Measurements from ENCODE around the gene BMS1.
"Not testable (repeated sequence)": the region's sequence is repeated elsewhere in the genome, so short reads cannot be mapped to it uniquely, and the experiment has no call there.

BMS1 gene

GRCh38 chr10:42862801-42863200 is 80.2 kb downstream of the BMS1 start:
- H3K9me3 Mint-ChIP-seq, H3K4me3 Mint-ChIP-seq, CTCF ChIA-PET, H3K27ac Mint-ChIP-seq, H3K36me3 Mint-ChIP-seq, H3K4me1 Mint-ChIP-seq, DNase-seq: not testable (repeated sequence)
- H3K27me3 Mint-ChIP-seq = peaks cover 62% of the 10 kb centered on the region

GRCh38 chr10:42864575-42864974 is 82.0 kb downstream of the BMS1 start:
- Mint-ChIP-seq H3K36me3 (no peaks in the 10 kb centered on the region), H3K4me3 (no peak overlapping the region), H3K27ac (no peak overlapping the region), H3K9me3 (no peaks in the 10 kb centered on the region), H3K27me3 (peaks cover 50% of the 10 kb centered on the region), H3K4me1 (peaks cover 2% of the 10 kb centered on the region)
- DNase-seq = no peak
- CTCF ChIA-PET = no interaction called here

GRCh38 chr10:42865716-42866114 is 83.1 kb downstream of the BMS1 start:
- H3K9me3 Mint-ChIP-seq = no peaks in the 10 kb centered on the region
- no peak overlapping the region for H3K27ac Mint-ChIP-seq
- H3K27me3 Mint-ChIP-seq = peaks cover 50% of the 10 kb centered on the region
- H3K36me3 Mint-ChIP-seq = no peaks in the 10 kb centered on the region
- DNase-seq = no peak
- no peak overlapping the region for H3K4me3 Mint-ChIP-seq
- CTCF ChIA-PET = interaction anchor here (1.2 to 1.3 kb wide), 3 partner anchors 227 to 598 kb away, joined by 3 to 4 read pairs (median 4); no protein-coding TSS in a partner anchor
- H3K4me1 Mint-ChIP-seq = peaks cover 2% of the 10 kb centered on the region

- DNase-seq = peak; percentile 70
- no peak overlapping the region for H3K27ac Mint-ChIP-seq
- no peaks in the 10 kb centered on the region for H3K9me3 Mint-ChIP-seq
- H3K4me3 Mint-ChIP-seq = no peak overlapping the region
- H3K27me3 Mint-ChIP-seq = peaks cover 49% of the 10 kb centered on the region
- H3K4me1 Mint-ChIP-seq = peaks cover 2% of the 10 kb centered on the region
- no peaks in the 10 kb centered on the region for H3K36me3 Mint-ChIP-seq
- CTCF ChIA-PET = interaction anchor here (1.2 to 1.3 kb wide), 3 partner anchors 226 to 598 kb away, joined by 3 to 4 read pairs (median 4); no protein-coding TSS in a partner anchor
Measured at GRCh38 chr10:42866115-42866995, 83.8 kb downstream of the BMS1 start.

- CTCF ChIA-PET = interaction anchor here (1.0 to 1.5 kb wide), 2 partner anchors 236 to 237 kb away, joined by 3 to 4 read pairs; no protein-coding TSS in a partner anchor
- H3K36me3 Mint-ChIP-seq = no peaks in the 10 kb centered on the region
- H3K27ac Mint-ChIP-seq = no peak overlapping the region
- H3K9me3 Mint-ChIP-seq = no peaks in the 10 kb centered on the region
- no peak overlapping the region for H3K4me3 Mint-ChIP-seq
- peaks cover 45% of the 10 kb centered on the region for H3K27me3 Mint-ChIP-seq
- DNase-seq = no peak
- H3K4me1 Mint-ChIP-seq = peaks cover 2% of the 10 kb centered on the region
Measured at GRCh38 chr10:42867571-42867970, 85.0 kb downstream of the BMS1 start.

GRCh38 chr10:42868530-42868929 is 85.9 kb downstream of the BMS1 start:
- H3K4me3 Mint-ChIP-seq = no peak overlapping the region
- CTCF ChIA-PET = interaction anchor here (0.9 to 1.5 kb wide), 3 partner anchors 235 to 238 kb away, joined by 3 to 4 read pairs (median 3); no protein-coding TSS in a partner anchor
- peaks cover 38% of the 10 kb centered on the region for H3K27me3 Mint-ChIP-seq
- H3K27ac Mint-ChIP-seq = no peak overlapping the region
- H3K36me3 Mint-ChIP-seq = no peaks in the 10 kb centered on the region
- peaks cover 2% of the 10 kb centered on the region for H3K4me1 Mint-ChIP-seq
- no peak for DNase-seq
- H3K9me3 Mint-ChIP-seq = no peaks in the 10 kb centered on the region

GRCh38 chr10:42869977-42870350 is 87.4 kb downstream of the BMS1 start:
- H3K4me3 Mint-ChIP-seq = no peak overlapping the region
- no peak for DNase-seq
- CTCF ChIA-PET = no interaction called here
- H3K27me3 Mint-ChIP-seq = peaks cover 24% of the 10 kb centered on the region
- peaks cover 2% of the 10 kb centered on the region for H3K4me1 Mint-ChIP-seq
- H3K27ac Mint-ChIP-seq = no peak overlapping the region
- H3K9me3 Mint-ChIP-seq = no peaks in the 10 kb centered on the region
- no peaks in the 10 kb centered on the region for H3K36me3 Mint-ChIP-seq

GRCh38 chr10:42871138-42871641 is 88.6 kb downstream of the BMS1 start:
- H3K9me3 Mint-ChIP-seq, H3K4me1 Mint-ChIP-seq, H3K36me3 Mint-ChIP-seq, DNase-seq, H3K27ac Mint-ChIP-seq, H3K4me3 Mint-ChIP-seq: not testable (repeated sequence)
- H3K27me3 Mint-ChIP-seq = peaks cover 12% of the 10 kb centered on the region
- CTCF ChIA-PET = interaction anchor here (1.1 kb wide), 1 partner anchor 331 kb away, joined by 3 read pairs; no protein-coding TSS in a partner anchor

- Mint-ChIP-seq H3K4me1 (peaks cover 2% of the 10 kb centered on the region), H3K27me3 (peaks cover 5% of the 10 kb centered on the region), H3K27ac (no peak overlapping the region), H3K4me3 (no peak overlapping the region), H3K9me3 (no peaks in the 10 kb centered on the region), H3K36me3 (no peaks in the 10 kb centered on the region)
- CTCF ChIA-PET = interaction anchor here (1.1 kb wide), 1 partner anchor 330 kb away, joined by 3 read pairs; no protein-coding TSS in a partner anchor
- DNase-seq = no peak
Measured at GRCh38 chr10:42871823-42872222, 89.2 kb downstream of the BMS1 start.

GRCh38 chr10:42872865-42873435 is 90.4 kb downstream of the BMS1 start:
- H3K36me3 Mint-ChIP-seq = no peaks in the 10 kb centered on the region
- DNase-seq = no peak
- H3K4me1 Mint-ChIP-seq = no peaks in the 10 kb centered on the region
- CTCF ChIA-PET = no interaction called here
- peaks cover 4% of the 10 kb centered on the region for H3K27me3 Mint-ChIP-seq
- no peak overlapping the region for H3K27ac Mint-ChIP-seq
- no peaks in the 10 kb centered on the region for H3K9me3 Mint-ChIP-seq
- H3K4me3 Mint-ChIP-seq = no peak overlapping the region

- CTCF ChIA-PET = no interaction called here
- Mint-ChIP-seq H3K9me3 (no peaks in the 10 kb centered on the region), H3K36me3 (no peaks in the 10 kb centered on the region), H3K27ac (no peak overlapping the region), H3K27me3 (no peaks in the 10 kb centered on the region), H3K4me1 (no peaks in the 10 kb centered on the region), H3K4me3 (no peak overlapping the region)
- no peak for DNase-seq
Measured at GRCh38 chr10:42874713-42875387, 92.3 kb downstream of the BMS1 start.

- Mint-ChIP-seq H3K4me3 (no peak overlapping the region), H3K4me1 (no peaks in the 10 kb centered on the region), H3K27ac (no peak overlapping the region), H3K9me3 (no peaks in the 10 kb centered on the region), H3K36me3 (no peaks in the 10 kb centered on the region), H3K27me3 (peaks cover 3% of the 10 kb centered on the region)
- CTCF ChIA-PET = no interaction called here
- no peak for DNase-seq
Measured at GRCh38 chr10:42875388-42875755, 92.8 kb downstream of the BMS1 start.

GRCh38 chr10:42875798-42876341 is 93.3 kb downstream of the BMS1 start:
- CTCF ChIA-PET = no interaction called here
- DNase-seq = no peak
- H3K4me1 Mint-ChIP-seq = no peaks in the 10 kb centered on the region
- H3K36me3 Mint-ChIP-seq = no peaks in the 10 kb centered on the region
- no peak overlapping the region for H3K4me3 Mint-ChIP-seq
- no peak overlapping the region for H3K27ac Mint-ChIP-seq
- no peaks in the 10 kb centered on the region for H3K9me3 Mint-ChIP-seq
- peaks cover 4% of the 10 kb centered on the region for H3K27me3 Mint-ChIP-seq

- CTCF ChIA-PET = no interaction called here
- no peaks in the 10 kb centered on the region for H3K9me3 Mint-ChIP-seq
Measured at GRCh38 chr10:42876476-42876875, 93.9 kb downstream of the BMS1 start.

More at GRCh38 chr10:42876476-42876875, 93.9 kb downstream of the BMS1 start:
- Mint-ChIP-seq H3K4me3 (no peak overlapping the region), H3K27me3 (peaks cover 7% of the 10 kb centered on the region), H3K4me1 (no peaks in the 10 kb centered on the region), H3K36me3 (no peaks in the 10 kb centered on the region), H3K27ac (no peak overlapping the region)
- DNase-seq = no peak
